Measurements from ENCODE around the gene CCDC195.

The CCDC195 gene

DNA sequence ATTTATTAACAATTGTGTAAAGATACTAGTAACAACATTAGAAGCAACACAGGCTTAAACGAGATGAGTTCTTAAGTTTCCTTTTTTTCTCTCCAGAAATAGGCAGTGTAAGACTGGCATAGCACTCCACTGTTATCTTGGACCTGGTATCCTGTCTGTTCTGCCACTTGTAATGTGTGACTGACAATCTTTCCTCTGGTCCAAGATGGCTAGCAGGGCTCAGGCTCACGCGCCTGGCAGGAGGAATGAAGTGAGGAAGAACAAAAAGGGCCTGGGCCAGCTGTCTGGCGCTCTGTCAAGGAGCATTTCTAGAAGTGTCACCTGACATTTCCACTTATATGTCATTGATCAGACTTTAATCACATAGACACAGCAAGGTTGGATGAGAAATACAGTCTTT, 31.6 kb upstream of the CCDC195 start:
- TF ChIP-seq ZFX (IDR thresholded peaks at IDR 0.05; ENCODE audit: borderline replicate concordance), result no peak
- TF ChIP-seq, protein P1, sequence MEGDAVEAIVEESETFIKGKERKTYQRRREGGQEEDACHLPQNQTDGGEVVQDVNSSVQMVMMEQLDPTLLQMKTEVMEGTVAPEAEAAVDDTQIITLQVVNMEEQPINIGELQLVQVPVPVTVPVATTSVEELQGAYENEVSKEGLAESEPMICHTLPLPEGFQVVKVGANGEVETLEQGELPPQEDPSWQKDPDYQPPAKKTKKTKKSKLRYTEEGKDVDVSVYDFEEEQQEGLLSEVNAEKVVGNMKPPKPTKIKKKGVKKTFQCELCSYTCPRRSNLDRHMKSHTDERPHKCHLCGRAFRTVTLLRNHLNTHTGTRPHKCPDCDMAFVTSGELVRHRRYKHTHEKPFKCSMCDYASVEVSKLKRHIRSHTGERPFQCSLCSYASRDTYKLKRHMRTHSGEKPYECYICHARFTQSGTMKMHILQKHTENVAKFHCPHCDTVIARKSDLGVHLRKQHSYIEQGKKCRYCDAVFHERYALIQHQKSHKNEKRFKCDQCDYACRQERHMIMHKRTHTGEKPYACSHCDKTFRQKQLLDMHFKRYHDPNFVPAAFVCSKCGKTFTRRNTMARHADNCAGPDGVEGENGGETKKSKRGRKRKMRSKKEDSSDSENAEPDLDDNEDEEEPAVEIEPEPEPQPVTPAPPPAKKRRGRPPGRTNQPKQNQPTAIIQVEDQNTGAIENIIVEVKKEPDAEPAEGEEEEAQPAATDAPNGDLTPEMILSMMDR (IDR thresholded peaks at IDR 0.05), result no peak
- H3K27ac ChIP-seq, result no peak overlapping the region

DNA sequence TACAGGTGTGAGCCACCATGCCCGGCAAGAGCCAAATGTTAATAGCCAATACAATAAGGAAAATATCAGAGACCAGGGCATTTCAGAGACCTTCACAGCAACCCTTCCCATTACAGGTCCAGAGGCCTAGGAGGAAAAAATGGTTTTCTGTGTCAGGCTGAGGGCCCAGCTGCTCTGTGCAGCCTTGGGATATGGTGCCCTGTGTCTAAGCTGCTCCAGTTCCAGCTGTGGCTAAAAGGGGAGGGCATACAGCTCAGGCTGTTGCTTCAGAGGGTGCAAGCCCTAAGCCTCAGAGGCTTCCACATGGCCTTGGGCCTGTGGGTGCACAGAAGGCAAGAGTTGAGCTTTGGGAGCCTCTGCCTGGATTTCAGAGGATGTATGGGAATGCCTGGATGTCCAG, 20.1 kb upstream of the CCDC195 start:
- TF ChIP-seq, protein P1 (IDR thresholded peaks at IDR 0.05), result no peak
- no peak for TF ChIP-seq ZFX (IDR thresholded peaks at IDR 0.05; ENCODE audit: borderline replicate concordance)
- no peak overlapping the region for H3K27ac ChIP-seq

DNA sequence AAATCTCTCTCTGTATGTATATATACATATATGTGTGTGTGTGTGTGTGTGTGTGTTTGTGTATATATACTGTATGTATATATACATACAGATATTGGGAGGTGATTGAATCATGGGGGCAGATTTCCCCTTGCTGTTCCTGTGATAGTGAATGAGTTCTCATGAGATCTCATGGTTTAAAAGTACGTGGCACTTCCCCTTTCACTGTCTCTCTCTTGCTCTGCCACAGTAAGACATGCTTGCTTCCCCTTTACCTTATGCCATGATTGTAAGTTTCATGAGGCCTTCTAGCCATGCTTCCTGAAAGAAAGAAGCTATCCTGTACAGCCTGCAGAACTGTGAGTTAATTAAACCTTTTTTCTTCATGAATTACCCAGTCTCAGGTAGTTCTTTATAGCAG, 18.8 kb upstream of the CCDC195 start:
- TF ChIP-seq ZFX (IDR thresholded peaks at IDR 0.05; ENCODE audit: borderline replicate concordance), result no peak
- TF ChIP-seq, protein P1 (IDR thresholded peaks at IDR 0.05), result no peak
- H3K27ac ChIP-seq, result no peak overlapping the region

DNA sequence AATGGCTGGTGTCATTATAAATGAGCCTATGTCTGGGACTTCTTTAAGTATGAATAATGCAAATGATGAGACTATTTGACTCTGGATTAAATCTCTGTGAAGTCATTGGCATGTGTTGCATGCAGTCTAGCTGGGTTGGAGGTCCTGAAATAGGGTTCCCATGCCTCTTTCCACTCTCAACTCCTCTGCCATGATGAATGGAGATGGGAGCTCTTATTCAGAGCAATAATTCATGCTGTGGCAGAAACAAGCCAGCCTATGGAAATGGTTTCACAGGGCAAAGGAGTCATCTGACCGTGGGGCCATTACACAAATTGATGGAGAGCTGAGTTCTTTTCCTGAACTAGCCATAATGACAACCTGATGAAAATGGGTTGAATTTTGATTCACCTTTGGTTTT, 15.5 kb upstream of the CCDC195 start:
- H3K27ac ChIP-seq, result no peak overlapping the region

DNA sequence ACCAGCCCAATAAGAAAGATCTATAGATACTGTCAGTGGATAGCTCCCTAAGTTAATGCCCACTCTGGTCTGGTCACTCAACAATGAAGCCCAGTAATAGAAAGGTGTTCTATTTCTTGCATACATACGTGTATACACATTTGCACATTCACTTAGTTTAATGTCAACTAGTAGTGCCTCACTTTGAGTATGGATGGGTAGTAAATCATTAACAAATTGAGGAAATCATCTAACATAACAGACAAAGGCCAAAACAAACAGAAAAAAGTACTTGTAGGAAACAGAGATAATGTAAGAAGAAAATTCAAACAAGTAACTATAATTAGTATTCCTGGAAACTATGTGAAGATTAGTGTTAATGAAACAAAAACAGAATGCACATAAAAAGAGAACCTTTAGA, 13.3 kb upstream of the CCDC195 start:
- TF ChIP-seq, protein P1 (IDR thresholded peaks at IDR 0.05), result no peak
- no peak for TF ChIP-seq ZFX (IDR thresholded peaks at IDR 0.05; ENCODE audit: borderline replicate concordance)
- no peak overlapping the region for H3K27ac ChIP-seq

More for the DNA sequence above, 15.5 kb upstream of the CCDC195 start:
- TF ChIP-seq, protein P1 (IDR thresholded peaks at IDR 0.05), result no peak
- TF ChIP-seq ZFX (IDR thresholded peaks at IDR 0.05; ENCODE audit: borderline replicate concordance), result no peak

DNA sequence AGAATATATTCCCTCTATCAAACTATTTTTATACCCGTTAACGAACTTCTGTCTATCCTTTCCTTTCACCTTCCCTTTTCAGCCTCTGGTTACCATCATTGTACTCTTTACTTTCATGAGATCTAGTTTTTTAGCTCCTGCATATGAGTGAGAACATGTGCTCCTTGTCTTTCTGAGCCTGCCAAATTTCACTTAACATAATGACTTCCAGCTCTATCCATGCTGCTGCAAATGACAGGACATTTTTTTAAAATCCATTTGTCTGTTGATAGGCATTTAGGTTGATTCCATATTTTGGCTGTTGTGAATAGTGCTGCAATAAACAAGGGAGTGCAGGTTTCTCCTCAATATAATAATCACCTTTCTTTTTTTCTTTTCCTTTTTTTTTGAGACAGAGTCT, 8.2 kb upstream of the CCDC195 start:
- H3K27ac ChIP-seq, result no peak overlapping the region
- TF ChIP-seq, protein P1 (IDR thresholded peaks at IDR 0.05), result no peak
- TF ChIP-seq ZFX (IDR thresholded peaks at IDR 0.05; ENCODE audit: borderline replicate concordance), result no peak

DNA sequence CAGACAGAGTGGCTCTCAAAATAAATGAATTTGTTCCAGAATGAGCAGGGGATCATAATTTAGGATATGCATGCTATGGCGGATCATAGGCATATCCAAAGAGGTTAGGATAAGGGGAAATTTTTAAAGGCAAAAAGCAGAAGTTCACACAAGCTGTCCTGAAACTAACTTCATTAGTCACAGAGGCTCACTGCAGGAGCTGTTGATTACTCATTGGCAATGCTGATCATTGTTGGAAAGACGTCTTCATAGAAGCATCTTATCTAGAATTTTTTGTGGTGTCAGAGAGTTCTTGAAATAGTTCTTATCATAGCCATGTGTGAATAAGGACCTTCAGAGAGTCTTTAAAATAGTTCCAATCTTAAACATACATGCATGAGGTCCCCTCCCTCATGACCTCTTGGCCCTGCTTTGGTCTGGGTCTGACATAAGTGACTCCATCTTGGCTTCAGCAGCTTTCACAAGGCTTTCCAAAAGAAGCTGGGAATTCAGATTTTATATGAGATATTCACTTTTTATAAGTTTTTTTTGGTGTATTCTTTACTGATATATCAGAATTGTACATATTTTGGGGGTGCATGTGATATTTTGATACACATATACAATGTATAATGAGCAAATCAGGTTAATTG, 7.5 kb upstream of the CCDC195 start:
- no peak for TF ChIP-seq ZFX (IDR thresholded peaks at IDR 0.05; ENCODE audit: borderline replicate concordance)
- TF ChIP-seq, protein P1 (IDR thresholded peaks at IDR 0.05), result no peak

More for the DNA sequence above, 7.5 kb upstream of the CCDC195 start:
- no peak overlapping the region for H3K27ac ChIP-seq

All from 22Rv1 (cell line).